ENCODE results near the gene RPS19BP1.

RPS19BP1 gene

GRCh38 chr22:39559456-39560105 is 27.0 kb upstream of the RPS19BP1 start:
- DNase-seq (ENCODE audit: low read depth in 2 of 2) = no peak

DNA sequence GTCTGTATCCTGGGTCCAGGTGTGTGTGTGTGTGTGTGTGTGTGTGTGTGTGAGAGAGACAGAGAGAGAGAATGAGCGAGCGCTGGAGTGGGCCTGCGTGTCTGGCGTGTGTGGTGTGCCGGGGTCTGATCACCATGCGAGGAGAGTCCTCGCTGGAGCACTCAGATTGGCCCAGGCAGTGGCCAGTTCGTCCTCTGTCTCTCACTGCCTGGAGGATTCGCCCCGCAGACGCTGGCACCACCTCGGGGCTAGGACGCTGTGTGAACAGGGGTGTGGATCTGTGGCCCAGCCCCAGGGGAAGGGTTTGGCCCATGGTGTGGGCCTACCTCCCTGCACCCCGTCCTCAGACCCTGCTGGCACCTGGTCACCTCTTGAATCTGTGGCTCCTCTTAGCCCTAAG is 26.4 kb upstream of the RPS19BP1 start:
- no peak for DNase-seq (ENCODE audit: low read depth in 2 of 2)

DNA sequence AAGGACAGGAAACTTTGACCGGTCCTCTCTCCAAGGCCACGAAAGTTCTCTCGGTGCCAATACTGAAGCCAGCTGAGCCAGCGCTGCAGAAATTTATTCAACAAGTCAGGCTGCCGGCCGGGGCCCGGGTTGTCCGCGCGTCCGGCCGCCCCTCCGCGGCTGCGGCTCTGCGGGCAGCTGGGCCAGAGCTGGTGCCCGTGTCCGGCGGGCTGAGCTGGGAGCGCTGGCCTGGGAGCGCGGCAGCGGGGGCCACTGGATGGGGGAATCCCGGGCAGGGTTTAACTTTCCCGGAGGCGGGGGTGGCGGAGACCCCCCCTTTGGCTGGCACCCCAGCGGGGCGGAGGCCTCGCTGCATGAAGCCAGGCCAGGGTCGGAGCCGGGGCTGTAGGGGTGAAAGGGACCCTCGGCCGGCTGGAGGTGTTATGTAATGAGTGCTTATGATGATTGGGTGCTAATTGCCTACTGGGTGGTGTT is 25.7 kb upstream of the RPS19BP1 start:
- no peak for DNase-seq (ENCODE audit: low read depth in 2 of 2)

DNA sequence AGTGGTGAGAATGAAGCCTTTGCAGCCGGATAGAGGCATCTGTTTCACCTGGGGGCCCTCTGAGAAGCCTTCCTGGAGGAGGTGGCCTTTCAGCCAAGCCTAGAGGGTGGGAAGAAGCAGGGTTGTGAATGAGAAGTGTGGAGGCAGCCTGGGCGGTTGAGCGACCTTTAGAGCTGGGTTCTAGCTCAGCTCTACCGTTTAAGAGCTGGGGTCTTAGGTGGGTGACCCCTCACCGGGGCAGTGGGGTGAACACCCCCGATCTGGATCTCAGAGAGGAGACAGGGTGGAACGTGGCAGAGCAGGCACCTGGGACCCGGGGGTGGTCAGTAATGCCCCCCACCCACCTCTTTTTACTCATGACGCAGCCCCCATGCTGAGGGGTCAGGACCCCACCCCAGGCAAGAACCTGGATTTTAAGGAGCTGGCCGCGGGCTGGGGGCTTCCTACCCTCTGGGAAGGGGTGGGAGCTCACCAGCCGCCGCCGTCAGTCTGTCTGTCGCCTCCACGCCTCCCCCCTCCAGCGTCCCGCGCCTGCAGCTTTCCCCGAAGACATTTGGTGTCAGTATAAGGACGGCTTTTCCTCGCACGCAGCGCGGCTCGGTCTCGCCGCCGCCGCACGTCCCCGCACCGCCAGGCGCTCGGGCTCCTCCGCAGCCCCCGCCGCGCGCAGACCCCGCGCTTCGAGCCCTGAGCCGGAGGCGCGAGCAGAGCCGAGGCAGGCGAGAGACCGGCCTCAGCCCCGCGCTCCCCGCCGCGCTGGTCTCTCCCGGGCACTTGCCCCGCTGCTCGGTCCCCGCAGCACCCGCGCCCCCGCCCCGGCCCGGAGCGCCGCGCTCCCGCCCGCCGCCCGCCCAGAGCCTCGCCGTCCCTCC is 24.7 kb upstream of the RPS19BP1 start:
- no peak for DNase-seq (ENCODE audit: low read depth in 2 of 2)

GRCh38 chr22:39554151-39554550 is 21.6 kb upstream of the RPS19BP1 start:
- no peak for DNase-seq (ENCODE audit: low read depth in 2 of 2)

- no peak for DNase-seq (ENCODE audit: low read depth in 2 of 2)
These were observed 20.9 kb upstream of the RPS19BP1 start for GRCh38 chr22:39553429-39553828.

DNA sequence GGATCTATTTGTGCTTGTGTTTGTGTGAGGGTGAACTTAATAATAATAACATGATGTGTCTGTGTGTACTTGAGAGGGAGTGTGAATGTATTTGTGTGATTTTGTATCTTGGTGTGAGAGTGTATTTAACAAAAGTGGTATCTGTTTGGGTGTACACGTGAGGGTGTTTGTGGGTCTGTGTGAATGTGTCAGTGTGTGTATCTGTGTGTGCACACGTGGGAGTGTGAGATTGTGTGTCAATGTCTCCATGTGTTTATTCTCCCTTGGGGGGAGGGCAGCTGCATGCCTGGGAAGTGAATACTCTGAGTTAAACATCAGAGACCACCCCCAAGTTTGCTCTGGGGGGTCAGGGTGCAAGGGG is 15.0 kb upstream of the RPS19BP1 start:
- DNase-seq (ENCODE audit: low read depth in 2 of 2) = no peak

- no peak for DNase-seq (ENCODE audit: low read depth in 2 of 2)
These were observed 14.5 kb upstream of the RPS19BP1 start for GRCh38 chr22:39546889-39547586.

DNA sequence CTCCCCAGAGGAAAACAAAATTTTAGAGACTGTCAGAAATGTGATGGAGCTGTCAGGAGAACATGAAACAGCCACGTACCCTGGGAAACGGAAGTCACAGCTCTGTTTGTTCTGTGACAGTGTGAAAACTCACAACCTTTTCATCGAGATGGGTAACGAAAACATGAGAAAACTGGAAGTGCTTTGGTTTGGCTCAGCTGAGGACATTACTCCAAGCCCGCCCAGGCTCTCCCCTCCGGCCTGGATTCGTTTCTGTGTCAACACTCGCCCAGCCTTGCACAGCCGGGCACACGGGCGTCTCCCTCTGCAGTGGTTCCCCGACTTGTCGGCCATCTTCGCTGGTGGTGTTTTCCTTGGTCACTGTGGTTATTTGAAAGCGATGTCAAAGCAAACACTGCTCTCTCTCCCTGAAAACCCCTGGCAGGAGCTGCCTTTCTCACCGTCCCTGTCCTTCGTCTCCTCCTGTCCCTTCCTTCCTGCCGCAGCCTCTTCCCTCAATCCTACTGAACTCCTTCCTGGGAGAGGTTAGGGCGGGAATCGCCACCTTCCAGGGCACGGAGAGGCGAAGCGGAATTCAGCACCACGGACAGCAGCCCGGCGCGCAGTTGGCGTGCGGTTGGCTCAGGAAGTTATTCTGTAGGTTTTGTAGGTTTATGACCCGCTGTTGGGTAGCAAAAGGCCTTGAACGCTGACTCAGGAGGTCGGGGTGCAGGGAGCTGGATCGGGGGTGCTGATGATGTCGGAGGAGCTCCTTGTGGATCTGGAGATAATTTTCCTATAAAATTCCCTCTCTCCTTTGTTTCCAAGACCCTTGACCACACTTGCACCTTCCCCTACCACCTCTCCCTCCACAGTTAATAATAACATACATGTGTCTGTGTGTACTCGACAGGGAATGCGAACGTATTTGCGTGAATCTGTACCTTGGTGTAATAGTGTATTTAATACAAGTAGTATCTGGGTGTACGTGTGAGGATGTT is 13.1 kb upstream of the RPS19BP1 start:
- peak in 1 of 2 donors; percentile 61 for DNase-seq (ENCODE audit: low read depth in 2 of 2)

DNA sequence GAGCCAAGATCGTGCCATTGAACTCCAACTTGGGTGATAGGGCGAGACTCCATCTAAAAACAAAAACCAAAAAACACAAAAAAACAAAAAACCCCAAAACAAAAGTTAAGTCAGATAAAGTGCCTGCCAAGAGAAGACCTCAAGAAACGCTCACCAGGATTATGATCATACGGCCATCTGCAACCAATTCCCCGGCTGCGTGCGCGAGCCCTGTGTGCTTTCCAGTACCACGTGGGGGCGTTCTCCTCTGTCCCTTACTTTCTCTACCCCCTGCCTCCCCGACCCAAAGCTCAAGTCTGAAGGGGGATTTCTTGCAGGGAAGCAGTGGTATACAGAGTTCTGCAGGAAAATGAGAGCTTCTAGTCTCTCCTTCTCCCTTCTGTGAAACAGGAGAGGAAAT is 10.5 kb upstream of the RPS19BP1 start:
- no peak for DNase-seq (ENCODE audit: low read depth in 2 of 2)

GRCh38 chr22:39537975-39538374 is 5.4 kb upstream of the RPS19BP1 start:
- no peak for DNase-seq (ENCODE audit: low read depth in 2 of 2)

GRCh38 chr22:39536711-39537110 is 4.2 kb upstream of the RPS19BP1 start:
- DNase-seq (ENCODE audit: low read depth in 2 of 2) = no peak

- DNase-seq (ENCODE audit: low read depth in 2 of 2) = no peak
These were observed 3.4 kb upstream of the RPS19BP1 start for GRCh38 chr22:39535831-39536449.

DNA sequence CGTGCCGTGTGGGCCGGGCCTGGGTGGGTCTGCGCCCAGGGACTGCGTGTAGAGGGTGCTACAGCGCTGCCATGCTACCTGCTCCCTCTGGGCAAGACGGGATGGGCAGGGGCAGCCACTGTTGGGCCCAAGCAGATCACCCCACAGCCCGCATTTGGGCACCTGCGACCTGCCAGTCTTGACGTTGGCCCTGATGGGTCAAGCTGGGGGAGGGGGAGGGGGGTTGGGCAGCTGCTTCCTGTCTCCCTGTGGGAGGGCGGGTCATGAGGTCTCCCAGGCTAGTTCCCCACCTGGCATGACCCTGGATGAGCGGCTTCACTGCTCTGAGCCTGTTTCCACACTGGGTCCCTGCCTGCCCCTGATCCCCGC is 2.8 kb upstream of the RPS19BP1 start:
- no peak for DNase-seq (ENCODE audit: low read depth in 2 of 2)

GRCh38 chr22:39534591-39535356 is 2.2 kb upstream of the RPS19BP1 start:
- DNase-seq (ENCODE audit: low read depth in 2 of 2) = peak; percentile 70 to 78

GRCh38 chr22:39534092-39534506 is 1.6 kb upstream of the RPS19BP1 start:
- no peak for DNase-seq (ENCODE audit: low read depth in 2 of 2)

GRCh38 chr22:39530692-39531331 is 1.7 kb downstream of the RPS19BP1 start:
- no peak for DNase-seq (ENCODE audit: low read depth in 2 of 2)

- DNase-seq (ENCODE audit: low read depth in 2 of 2) = no peak
These were observed 2.4 kb downstream of the RPS19BP1 start for GRCh38 chr22:39530116-39530515.

DNA sequence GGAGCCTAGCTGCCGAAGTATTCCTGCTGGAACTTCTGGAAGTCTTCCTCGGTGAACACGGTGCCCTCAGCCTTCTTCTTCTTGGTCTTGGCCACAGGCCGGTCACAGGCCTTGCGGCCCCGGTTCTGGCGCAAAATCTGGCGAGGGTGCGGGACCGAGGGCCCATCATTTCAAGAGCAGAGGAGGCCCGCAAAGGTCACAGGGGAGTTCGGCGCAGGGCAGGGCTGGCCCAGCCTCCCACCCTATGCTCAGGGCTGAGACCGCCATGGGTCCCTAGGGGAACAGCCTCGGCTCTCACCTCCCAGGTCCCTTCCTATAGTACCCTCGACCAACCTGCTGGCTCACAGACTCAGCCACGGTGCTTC is 3.1 kb downstream of the RPS19BP1 start:
- no peak for DNase-seq (ENCODE audit: low read depth in 2 of 2)

Measured in stimulated activated CD8-positive, alpha-beta memory T cell treated with anti-CD3 and anti-CD28 coated beads, Interleukin-2, amount 100 ng/mL, for 48 hours (primary cell).